RPMI7951 (cell line): ENCODE measurements around the gene POLE. TPM values are rescaled to one million over a fixed set of nuclear protein-coding genes. Genes with fewer than 3 reads are reported as not detected.
"Not testable (repeated sequence)": the region's sequence is repeated elsewhere in the genome, so short reads cannot be mapped to it uniquely, and the experiment has no call there.

Source experiments
- DNase-seq: peaks from one replicate; pipeline ENCODE4 v3.0.0-alpha.2; 2012; ENCODE audit warnings: low read depth
- total RNA-seq: library from RNA; depleted of rRNA; stranded (reverse); fragments of >200 nt; shearing (Covaris generic); gene quantifications from 2 replicates; pipeline ENCODE4 v1.2.3, GENCODE V29; 2014

The POLE gene
- total RNA-seq, 1 experiment from 2014 or later = 14.9 TPM

DNA sequence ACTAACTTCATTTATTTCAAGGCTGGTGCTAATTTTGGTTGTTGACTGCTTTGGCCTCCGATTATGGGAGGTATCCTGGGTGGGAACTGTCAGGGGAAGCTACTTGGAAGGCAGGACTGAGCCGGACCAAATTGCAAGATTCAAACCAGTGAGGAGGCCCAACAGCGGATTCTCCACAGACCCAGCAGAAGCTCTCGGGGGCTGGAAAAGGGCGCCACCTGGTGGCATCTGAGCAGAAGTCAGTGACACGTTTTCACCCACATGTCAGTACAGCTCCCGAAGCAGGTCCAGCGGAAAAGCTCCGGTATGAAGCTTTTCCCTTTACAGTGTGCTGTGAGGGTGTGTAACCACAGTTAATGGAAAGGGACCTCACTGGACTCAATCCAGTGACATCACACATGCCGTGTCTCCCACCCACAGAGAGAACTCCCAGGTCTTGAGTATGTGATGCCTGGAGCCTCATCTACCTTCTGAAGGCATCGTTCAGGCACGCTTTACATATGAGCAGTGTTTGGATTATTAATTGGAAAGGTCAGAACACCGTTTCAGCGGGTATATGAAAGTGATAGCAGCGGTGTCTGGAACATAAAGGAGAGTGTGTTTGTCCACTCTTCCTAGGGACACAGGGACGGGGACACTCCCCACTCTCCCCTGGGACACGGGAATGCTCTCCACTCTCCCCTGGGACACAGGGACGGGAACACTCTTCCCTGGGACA lies 72.1 kb downstream of the POLE start:
- DNase-seq = peak; percentile 71

DNA sequence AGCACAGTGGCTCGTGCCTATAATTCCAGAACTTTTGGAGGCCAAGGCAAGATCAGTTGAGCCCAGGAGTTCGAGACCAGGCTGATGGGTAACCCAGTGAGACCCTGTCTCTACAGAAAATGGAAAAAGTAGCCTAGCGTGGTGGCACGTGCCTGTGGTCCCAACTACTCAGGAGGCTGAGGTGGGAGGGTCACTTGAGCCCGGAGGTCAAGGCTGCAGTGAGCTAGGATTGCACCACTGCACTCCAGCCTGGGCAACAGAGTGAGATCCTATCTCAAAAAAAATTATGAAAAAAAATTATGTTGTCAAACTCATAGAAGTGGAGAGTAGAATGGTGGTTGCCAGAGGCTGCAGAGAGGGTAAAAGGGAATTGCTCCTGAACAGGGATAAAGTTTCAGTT lies 73.1 kb downstream of the POLE start:
- DNase-seq = no peak

DNA sequence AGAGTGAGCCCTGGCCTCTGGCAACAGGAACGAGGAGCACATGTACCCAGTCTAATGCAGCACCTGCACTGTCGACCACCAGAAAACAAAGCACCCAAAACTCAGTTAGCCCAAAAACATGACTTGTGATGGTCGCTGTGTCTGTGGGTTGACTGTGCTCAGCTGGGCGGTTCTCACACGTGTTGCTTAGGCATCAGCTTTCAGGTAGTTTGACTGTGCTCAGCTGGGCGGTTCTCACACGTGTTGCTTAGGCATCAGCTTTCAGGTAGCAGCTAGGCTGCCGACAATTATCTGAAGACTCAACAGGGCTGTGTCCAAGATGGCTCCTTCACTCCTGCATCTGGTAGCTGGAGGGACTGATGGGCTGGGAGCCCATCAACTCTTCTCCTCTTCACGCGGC lies 75.5 kb downstream of the POLE start:
- no peak for DNase-seq

DNA sequence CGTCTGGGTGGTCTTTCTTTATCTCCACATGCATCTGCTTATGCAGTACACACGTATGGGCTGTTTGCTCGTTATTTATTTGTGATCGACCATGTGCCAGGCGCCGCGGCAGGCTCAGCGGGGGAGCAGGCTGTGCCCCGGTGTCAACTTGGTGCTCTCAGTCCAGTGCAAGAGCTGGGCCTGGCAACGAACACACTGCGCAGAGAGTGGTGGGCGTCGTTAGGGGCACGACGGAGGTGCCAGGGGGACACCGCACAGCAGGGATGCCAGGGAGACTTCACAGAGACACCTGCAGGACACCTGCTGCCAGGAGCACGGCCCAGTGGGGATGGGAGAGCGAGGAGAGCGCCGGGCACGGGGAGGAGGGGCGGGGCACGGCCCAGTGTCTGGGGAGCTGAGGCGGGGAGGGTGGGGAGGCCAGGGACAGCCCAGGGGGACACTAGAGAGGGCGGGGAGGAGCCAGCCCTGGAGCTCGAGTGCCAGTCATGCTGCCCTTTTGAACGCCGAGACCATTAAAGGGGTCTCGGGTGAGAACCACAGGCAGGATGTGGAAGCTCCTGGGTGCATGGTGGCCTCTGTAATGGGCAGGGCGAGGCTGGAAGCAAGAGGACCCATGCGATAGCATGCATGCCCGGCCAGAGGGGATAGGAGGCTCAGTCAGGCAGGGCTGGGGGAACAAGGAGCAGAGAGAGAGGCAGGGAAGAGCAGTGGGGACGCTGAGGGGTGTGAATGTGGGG lies 76.1 kb downstream of the POLE start:
- no peak for DNase-seq

DNA sequence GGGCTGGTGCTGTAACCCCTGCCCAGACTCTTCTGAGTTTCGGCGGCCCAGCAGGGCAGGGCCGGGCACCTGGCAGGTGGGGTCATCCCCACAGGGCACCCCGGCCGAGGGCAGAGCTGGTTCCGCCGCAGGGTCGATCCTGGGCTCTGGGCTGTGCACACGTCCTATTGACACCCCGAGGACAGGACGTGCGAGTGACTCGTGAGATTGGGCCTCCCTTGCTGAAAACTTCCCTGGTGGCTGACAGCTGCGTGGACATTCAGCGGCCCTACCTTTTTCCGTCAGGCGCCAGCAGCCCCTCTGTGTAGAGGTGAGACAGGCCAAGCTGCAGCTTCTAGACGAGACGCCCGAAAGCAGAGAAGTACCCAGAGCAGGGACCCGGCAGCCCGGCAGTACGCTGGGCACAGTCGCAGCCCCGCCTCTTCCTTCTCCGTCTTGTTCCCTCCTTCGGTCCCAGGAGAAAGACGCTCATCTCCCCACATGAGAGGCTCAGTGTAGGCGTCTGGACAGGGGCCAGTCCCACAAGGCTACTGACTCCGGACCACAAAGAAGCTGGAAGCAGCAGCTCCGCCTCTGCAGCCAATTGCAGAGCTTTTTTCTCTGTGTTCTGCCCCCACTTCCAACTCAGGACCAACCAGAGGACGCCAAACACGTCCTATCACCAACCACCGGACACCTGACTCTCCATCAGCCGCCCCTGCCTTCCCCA lies 76.9 kb downstream of the POLE start, which contains the start of gene LRCOL1:
Gene LRCOL1 (minus strand): TSS at position 532 of the 709 bp plus-strand sequence. CDS start 4,331 bp downstream, outside the sequence.
- peak; percentile 82 for DNase-seq

DNA sequence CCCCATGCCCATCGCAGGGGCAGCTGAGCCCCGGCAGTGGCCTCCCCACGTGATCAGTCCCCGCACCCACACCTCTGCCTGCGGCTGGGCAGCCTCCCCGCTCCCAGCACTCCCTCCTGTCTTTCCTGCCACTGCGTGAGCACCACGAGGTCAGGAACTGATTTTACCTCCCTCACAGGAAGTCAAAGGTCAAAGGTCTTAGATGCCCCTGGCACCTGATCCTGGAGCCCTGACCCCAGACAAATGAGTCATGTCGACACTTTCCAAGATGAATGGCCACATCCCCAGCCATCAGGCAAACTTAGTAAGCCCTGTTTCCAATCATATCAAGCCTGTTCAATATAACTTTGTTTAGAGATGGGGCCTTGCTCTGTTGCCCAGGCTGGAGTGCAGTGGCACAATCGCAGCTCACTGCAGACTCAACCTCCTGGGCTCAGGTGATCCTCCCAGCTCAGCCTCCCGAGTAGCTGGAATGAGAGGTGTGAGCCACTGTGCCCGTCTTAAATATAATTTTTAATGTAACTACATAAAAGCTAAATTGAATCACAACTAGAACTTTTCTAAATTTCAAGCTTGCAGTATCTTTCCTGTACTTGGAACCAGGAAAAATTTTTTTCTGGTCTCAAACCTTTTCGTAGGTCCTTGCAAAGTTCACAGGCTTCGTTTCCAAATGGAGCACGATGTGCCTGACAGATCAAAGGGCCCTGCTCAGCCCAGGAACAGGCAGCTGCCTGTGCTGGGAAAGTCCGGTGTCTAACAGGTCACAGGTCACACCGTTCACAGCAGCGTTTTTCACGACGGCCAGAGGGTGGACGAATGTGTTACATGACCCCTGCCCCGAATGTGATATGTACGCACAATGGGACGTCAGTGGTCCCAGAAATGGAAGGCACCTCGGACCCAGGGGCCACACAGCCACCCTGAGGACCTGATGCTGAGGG lies 78.6 kb downstream of the POLE start:
- no peak for DNase-seq

DNA sequence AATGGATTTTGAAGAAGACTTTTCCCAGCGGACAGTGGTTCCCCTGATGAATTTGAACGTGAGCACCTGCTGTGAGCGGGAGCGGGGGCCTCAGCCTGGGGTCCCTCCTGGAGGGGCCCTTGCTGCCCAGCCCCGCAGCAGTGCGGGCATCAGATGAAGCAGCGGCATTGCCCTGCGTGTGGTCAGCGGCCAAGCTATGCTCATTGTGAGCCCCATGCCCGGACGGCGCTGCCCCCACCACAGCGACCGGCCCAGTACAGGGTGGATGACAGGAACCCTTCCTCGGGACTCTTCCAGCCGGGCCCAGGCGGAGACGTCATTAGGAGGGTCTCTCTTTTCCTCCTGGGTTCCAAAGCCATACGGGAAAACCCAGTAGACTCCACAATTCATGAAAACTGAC lies 80.2 kb downstream of the POLE start:
- DNase-seq = no peak

DNA sequence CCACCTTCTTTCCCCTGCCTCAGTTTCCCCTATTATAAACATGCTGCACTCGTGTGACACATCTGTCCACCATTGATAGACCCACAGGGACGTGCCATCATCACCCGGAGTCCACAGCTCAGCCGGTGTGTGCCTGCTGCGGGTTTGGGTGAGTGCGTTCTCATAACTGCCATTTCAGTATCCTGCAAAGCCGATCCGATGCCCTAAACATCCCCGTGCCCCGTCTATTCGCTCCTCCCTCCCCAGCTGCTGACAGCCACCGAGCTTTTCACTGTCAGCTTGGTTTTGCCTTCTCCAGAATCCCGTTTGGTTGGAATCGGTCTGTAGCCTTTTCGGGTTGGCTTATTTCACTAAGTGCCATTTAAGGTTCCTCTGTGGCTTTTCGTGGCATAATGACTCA lies 80.7 kb downstream of the POLE start:
- peak; percentile 18 for DNase-seq

DNA sequence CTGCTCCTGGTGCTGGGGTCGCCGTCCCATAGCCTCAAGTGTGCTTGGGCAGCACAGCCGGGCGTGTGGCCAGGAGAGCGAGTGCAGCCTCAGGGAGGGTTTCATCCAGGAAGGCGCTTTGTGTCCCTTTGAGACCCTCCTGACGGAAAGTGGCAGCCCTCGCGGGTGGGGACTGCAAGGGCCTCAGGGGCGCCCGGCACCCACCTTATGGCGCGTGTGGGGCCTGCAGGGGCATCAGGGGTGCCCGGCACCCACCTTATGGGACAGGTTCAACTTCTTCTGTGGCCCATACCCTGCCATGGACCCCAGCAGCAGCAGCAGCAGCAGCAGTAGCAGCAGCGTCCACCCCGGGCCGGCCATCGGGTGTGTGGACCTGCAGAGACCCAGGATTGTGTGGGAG lies 81.2 kb downstream of the POLE start:
- DNase-seq = no peak

DNA sequence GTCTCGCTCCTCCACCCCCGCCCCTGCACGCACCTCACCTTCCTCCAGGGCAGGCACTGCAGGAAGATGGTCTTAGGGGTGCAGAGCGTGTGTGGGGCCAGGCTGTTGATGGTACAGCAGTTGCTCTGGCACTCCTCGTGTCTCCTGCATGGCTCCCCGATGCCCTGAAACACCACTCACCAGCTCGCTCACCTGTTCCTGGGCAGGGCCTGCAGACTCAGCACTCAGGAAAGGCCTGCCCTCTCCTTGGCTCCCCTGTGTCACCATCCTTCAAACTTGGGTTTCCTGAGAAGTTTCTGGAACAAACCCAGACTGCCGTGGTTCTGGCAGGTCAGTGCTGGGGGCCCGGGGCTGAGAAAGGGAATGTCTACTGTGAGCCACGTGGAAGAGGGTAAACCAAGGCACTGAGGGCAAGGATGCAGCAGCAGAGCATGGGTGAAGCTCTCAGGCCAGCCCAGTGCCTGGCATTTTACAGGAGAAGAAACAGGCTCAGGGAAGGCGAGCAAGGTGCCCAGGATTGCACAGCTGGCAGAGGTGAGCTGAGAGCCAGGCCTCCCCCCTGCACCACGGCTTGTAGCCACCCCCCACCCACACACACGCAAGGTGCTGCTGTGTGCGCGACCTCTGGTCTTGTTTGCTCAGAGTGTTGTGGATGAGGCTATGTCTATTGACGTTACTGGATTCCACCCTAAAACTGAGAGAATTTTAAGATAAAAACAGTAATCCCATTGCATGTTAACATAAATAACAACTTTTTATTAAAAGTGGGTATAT lies 82.3 kb downstream of the POLE start:
- DNase-seq = no peak

DNA sequence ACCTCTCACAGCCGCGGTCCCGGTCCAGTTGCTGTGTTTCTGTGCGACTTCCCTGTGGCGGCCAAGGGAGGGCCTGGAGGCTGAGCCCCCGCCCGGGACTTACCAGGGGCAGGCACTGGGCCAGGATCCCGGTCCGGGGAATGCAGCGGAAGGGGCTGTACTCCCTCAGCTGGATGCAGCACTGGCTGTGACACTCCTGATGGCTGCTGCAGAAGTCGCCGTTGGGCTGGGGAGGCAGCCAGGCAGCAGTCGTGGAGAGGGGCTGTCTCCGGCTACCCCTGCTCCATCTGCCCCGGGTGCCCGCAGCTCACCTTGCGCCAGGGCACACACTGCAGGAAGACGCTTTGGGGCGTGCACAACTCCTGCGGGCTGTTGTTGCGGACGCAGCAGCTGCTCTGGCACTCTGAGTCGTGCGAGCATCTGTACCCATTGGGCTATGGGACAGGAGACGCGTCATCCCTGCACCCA lies 83.0 kb downstream of the POLE start:
- no peak for DNase-seq

DNA sequence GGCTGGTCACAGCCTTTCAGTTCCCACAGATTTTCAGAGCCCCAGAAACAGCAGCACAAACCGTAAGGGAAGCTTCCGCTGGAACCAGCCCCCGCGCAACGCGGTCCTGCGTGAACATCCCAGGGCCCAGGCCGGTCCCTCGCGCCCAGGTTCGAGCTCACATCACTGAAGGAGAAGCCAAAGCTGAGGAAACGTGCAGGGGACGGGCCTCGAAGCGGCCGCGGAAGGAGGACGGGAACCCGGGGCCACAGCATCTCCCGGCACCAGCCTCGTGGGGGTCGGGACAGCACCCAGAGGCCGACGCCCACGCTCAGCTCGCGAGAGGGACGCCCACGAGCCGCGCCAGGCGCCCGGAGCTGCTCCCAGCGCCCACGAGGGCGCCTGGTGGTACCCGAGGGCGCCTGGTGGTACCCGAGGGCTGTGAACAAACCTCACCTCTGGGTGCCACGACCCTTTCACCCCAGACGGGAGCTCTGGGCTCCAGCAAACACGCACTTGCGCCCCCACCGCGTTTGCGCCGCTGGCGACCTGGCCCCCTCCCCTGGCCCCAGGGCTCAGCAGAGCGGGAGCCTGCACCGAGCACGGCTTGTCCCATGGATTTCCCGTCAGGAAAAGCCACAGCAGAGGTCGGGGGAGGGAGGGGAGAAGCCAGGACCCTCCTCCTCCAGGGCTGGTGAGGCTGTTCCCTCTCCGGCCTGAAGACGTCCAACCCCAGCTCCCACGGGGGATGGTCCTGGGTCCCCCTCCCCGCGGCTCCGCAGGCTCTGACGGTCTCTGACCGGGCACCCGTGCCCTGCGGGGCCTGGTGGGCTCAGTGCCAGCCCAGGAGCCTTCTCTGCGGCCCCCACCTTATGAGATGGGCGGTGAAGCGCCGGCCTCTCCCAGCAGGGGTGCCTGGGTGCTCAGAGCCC lies 83.6 kb downstream of the POLE start:
- DNase-seq = no peak

DNA sequence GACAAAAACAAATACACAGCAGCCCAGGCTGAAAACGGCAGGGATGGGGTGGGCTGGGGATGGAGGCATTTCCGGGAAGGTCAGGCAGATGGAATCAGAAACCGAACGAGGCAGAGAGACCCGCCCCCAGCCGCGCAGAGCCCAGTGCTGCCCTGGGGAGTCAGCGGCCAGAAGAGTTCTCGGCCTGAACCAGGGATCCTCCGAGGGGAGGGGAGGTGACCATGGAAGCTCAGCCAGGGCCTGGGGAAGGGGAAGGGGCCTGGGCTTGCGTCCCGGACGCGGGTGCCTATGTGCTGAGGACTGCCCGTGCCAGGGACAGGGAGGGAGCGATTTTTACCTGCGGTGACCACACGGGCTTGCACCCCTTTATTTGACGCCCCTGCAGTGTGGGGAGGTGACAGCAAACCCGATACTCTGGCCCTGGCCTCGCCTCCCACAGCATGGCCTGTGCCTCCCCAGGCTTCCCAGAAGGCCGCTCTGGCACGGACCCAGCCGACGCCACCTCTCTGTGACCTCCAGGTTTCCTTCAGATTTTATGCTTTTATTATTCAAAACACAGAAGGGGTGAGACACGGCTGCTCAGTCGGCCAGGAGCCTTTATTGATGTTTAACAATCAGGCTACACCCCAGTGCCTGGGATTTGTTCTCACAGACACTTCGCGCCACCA lies 84.4 kb downstream of the POLE start:
- no peak for DNase-seq

DNA sequence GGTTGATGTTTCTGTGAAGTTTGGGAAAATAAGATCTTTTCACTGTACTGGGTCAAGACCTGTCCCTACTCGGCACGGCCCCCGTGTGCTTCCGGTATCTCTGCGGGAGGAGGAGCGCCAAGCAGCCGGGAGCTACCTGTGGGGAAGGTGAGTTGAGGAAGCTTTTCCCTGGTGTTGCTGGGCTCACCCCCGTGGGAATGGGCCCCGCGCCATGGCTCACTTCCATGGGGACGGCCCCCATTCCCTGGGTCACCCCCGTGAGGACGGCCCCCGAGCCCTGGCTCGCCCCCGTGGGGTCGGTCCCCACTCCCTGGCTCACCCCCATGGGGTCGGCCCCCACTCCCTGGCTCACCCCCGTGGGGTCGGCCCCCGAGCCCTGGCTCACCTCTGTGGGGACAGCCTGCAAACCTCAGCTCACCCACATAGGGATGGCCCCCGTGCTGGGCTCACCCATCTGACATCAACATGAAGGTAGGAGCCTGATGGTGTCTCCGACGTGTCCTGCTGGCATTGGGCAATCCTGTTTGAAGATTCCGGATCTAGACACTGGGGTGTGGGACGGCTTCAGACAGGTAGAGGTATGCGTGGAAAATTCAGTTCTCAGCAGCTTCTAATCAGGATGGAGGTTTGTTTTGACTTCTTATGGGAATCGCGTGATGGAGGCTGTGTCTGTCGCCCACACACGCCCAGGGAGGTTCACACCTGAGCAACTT lies 85.8 kb downstream of the POLE start:
- DNase-seq = no peak

DNA sequence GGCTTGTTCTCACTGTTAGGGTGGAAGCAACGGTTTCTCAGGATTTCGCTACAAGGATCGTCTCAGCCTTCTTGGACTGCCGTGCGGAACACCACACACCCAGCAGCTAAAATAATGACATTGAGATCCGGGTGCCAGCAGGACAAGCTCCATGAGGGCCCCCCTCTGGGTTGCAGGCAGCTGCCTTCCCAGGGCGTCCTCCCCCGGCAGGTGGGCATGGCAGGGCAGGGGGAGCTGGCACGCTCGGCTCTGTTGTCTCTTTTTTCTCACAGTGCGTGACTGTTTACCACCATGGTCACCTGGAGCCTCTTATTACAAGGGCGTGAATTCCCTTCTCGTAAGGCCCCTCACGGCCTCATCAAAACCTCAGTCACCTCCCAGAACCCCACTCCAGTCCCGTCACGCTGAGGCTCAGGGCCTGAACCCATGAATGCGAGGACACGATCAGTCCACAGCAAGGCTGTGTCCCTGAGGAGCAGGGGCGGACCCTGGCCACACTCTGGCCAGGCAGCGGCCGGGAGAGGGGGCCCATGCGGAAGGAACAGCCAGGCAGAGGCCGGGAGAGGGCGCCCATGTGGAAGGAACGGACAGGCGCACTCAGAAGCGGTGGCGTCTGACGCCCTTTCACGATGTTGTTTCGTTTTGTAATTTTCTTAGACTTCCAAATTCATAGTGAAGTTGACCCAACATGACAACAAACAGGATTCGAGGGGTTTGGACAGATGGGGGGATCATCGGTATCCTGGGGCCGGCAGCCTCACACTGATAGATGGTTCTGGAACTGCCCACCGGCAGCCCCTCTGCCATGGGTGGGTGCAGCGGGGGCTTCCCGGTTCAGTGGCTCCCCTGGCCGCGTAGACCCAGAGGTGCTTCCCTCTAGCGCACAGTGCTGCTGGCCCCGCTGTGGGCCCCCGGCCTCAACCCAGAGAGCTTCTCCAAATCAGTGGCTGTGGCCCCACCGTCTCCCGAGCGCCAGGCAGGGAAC lies 86.8 kb downstream of the POLE start:
- DNase-seq = peak; percentile 67

DNA sequence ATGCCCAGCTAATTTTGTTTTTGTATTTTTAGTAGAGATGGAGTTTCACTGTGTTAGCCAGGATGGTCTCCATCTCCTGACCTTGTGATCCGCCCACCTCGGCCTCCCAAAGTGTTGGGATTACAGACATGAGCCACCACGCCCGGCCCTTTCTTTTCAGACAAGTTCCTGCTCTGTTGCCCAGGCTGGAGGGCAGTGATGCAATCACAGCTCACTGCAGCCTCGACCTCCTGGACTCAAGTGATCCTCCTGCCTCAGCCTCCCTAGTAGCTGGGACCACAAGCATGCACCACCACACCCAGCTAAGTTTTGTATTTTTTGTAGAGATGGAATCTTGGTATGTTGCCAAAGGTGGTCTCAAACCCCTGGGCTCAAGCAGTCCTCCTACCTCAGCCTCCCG lies 87.6 kb downstream of the POLE start:
- not testable (repeated sequence) for DNase-seq
